Medulla oblongata (tissue), 1 donor: Measurements from ENCODE around the gene PCDHB12.
"Not testable (repeated sequence)": the region's sequence is repeated elsewhere in the genome, so short reads cannot be mapped to it uniquely, and the experiment has no call there.

Experiments used
- DNase-seq: peaks from one replicate; pipeline ENCODE4 v3.0.0-alpha.2; 2015; ENCODE audit errors: extremely low spot score

PCDHB12 gene

GRCh38 chr5:141208478-141208877, at the start of gene PCDHB12:
PCDHB12 (plus strand) TSS chr5:141208719; CDS start chr5:141208908, 189 bp downstream.
- peak; percentile 14 for DNase-seq

- peak; percentile 62 for DNase-seq
These were observed 35.9 kb upstream of the PCDHB12 start, which contains the start of gene PCDHB7 for GRCh38 chr5:141172381-141173204. PCDHB7 (plus strand) TSS chr5:141172644; CDS start chr5:141172836, 192 bp downstream.

- not testable (repeated sequence) for DNase-seq
These were observed 34.0 kb upstream of the PCDHB12 start for GRCh38 chr5:141174291-141175104.

DNA sequence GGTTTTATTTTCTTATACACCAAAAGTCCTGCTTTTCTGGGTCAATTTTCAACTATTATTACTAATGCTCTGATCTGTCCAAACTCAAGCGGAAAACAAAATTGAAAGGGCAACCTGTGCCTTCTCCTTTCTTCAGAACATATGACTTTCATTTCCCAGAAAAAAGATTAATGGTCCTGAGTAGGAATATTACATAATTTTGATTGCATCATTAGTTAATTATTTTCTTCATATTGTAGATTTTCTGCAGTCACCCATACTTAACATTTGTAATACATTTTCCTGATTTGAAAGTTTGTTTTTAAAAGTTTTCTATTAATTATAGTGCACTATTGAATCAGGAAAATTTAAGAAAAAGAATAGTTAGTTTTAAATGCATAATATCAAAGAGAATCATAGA, 32.6 kb upstream of the PCDHB12 start:
- DNase-seq: no peak

DNA sequence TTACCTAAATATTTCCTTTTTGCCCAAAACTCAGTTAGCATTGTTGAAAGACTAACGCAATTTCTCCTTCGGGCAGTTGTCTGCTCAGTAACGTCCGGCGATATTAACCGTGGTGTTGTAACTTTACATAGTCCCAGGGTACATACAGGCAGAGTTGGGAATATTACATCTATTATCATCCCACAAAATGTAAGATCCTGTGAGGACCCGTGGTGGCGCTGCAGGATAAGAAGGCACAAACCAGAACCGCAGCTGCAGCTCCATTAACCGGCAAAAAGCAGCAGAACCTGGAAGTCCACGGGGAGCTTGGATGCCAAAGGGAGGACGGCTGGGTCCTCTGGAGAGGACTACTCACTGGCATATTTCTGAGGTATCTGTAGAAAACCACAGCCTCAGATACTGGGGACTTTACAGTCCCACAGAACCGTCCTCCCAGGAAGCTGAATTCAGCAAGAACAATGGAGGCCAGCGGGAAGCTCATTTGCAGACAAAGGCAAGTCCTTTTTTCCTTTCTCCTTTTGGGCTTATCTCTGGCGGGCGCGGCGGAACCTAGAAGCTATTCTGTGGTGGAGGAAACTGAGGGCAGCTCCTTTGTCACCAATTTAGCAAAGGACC, 30.8 kb upstream of the PCDHB12 start, which contains the start of gene PCDHB8:
Gene PCDHB8 (plus strand): TSS at position 214 of the 615 bp plus-strand sequence. CDS start 245 bp downstream, at position 459.
- DNase-seq: not testable (repeated sequence)

DNA sequence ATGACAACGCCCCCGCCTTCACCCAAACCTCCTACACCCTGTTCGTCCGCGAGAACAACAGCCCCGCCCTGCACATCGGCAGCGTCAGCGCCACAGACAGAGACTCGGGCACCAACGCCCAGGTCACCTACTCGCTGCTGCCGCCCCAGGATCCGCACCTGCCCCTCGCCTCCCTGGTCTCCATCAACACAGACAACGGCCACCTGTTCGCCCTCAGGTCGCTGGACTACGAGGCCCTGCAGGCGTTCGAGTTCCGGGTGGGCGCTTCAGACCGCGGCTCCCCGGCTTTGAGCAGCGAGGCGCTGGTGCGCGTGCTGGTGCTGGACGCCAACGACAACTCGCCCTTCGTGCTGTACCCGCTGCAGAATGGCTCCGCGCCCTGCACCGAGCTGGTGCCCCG, 29.1 kb upstream of the PCDHB12 start:
- not testable (repeated sequence) for DNase-seq

DNA sequence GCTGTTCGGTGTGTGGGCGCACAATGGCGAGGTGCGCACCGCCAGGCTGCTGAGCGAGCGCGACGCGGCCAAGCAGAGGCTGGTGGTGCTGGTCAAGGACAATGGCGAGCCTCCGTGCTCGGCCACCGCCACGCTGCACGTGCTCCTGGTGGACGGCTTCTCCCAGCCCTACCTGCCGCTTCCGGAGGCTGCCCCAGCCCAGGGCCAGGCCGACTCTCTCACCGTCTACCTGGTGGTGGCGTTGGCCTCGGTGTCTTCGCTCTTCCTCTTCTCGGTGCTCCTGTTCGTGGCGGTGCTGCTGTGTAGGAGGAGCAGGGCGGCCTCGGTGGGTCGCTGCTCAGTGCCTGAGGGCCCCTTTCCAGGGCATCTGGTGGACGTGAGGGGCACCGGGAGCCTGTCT, 28.6 kb upstream of the PCDHB12 start:
- not testable (repeated sequence) for DNase-seq

DNA sequence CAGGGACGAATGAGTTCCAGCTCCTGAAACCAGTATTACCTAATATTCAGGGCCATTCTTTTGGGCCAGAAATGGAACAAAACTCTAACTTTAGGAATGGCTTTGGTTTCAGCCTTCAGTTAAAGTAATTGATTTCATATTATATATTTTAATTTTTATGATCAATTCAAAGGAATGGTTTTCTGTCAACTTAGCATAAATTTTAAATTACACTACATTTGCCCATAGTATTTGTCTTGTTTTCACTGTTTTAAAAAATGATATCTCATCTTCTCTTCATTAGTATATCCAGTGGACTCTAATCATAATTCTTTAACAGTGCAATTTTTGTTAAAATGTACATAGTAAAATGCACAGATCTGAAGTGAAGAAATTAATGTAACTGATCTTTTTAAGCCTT, 28.2 kb upstream of the PCDHB12 start:
- DNase-seq: no peak

GRCh38 chr5:141182248-141182647, 26.3 kb upstream of the PCDHB12 start, which contains the start of gene PCDHB16:
PCDHB16 (plus strand) TSS chr5:141182387; CDS start chr5:141182560, 173 bp downstream.
- DNase-seq: peak; percentile 54

DNA sequence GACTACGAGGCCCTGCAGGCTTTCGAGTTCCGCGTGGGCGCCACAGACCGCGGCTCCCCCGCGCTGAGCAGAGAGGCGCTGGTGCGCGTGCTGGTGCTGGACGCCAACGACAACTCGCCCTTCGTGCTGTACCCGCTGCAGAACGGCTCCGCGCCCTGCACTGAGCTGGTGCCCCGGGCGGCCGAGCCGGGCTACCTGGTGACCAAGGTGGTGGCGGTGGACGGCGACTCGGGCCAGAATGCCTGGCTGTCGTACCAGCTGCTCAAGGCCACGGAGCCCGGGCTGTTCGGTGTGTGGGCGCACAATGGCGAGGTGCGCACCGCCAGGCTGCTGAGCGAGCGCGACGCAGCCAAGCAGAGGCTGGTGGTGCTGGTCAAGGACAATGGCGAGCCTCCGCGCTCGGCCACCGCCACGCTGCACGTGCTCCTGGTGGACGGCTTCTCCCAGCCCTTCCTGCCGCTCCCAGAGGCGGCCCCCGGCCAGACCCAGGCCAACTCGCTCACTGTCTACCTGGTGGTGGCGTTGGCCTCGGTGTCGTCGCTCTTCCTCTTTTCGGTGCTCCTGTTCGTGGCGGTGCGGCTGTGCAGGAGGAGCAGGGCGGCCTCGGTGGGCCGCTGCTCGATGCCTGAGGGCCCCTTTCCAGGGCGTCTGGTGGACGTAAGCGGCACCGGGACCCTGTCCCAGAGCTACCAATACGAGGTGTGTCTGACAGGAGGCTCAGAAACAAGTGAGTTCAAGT, 24.2 kb upstream of the PCDHB12 start:
- not testable (repeated sequence) for DNase-seq

GRCh38 chr5:141186897-141187512, 21.5 kb upstream of the PCDHB12 start, which contains the start of gene PCDHB9:
PCDHB9 (plus strand) TSS chr5:141187161; CDS start chr5:141187319, 158 bp downstream.
- peak; percentile 18 for DNase-seq

DNA sequence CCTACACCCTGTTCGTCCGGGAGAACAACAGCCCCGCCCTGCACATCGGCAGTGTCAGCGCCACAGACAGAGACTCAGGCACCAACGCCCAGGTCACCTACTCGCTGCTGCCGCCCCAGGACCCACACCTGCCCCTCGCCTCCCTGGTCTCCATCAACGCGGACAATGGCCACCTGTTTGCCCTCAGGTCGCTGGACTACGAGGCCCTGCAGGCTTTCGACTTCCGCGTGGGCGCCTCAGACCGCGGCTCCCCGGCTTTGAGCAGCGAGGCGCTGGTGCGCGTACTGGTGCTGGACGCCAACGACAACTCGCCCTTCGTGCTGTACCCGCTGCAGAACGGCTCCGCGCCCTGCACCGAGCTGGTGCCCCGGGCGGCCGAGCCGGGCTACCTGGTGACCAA, 19.8 kb upstream of the PCDHB12 start:
- not testable (repeated sequence) for DNase-seq

DNA sequence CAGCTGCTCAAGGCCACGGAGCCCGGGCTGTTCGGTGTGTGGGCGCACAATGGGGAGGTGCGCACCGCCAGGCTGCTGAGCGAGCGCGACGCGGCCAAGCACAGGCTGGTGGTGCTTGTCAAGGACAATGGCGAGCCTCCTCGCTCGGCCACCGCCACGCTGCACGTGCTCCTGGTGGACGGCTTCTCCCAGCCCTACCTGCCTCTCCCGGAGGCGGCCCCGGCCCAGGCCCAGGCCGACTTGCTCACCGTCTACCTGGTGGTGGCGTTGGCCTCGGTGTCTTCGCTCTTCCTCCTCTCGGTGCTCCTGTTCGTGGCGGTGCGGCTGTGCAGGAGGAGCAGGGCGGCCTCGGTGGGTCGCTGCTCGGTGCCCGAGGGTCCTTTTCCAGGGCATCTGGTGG, 19.4 kb upstream of the PCDHB12 start:
- DNase-seq: not testable (repeated sequence)

- DNase-seq: peak; percentile 40
These were observed 16.3 kb upstream of the PCDHB12 start, which contains the start of gene PCDHB10 for GRCh38 chr5:141192110-141192725. PCDHB10 (plus strand) TSS chr5:141192353; CDS start chr5:141192553, 200 bp downstream.

DNA sequence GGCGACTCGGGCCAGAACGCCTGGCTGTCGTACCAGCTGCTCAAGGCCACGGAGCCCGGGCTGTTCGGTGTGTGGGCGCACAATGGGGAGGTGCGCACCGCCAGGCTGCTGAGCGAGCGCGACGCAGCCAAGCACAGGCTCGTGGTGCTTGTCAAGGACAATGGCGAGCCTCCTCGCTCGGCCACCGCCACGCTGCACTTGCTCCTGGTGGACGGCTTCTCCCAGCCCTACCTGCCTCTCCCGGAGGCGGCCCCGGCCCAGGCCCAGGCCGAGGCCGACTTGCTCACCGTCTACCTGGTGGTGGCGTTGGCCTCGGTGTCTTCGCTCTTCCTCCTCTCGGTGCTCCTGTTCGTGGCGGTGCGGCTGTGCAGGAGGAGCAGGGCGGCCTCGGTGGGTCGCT, 14.2 kb upstream of the PCDHB12 start:
- not testable (repeated sequence) for DNase-seq

- no peak for DNase-seq
These were observed 12.2 kb upstream of the PCDHB12 start for GRCh38 chr5:141196363-141196762.

DNA sequence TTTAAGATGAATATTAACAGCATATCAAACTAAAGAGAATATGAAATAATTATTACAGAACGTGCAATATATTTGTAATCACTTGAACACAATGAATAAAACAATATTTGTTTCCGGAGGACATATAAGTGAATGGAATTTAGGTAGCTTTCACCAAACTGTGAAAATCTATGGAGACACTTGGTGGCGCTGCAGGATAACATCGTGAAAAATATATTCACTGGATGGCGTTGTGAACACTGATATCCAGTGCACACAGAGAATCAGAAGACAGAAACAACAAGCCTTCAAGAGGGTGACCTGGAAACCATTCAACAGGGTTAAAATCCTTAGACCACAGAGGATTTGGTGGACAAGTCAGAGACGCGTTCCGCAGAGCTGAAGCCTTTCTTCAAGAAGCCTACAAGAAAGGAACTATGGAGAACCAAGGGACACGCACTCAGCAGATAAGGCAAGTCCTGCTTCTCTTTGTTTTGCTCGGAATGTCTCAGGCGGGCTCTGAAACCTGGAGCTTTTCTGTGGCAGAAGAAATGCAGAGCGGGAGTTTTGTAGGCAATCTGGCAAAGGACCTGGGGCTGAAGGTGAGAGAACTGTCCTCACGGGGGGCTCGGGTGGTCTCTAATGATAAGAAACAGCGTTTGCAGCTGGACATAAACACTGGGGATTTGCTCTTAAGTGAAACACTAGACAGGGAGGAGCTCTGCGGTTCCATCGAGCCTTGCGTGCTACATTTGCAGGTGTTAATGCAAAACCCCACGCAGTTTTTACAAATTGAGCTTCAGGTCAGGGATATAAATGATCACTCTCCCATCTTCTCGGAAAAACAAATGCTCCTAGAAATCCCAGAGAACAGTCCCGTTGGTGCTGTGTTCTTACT, 8.9 kb upstream of the PCDHB12 start, which contains the start of gene PCDHB11:
Gene PCDHB11 (plus strand): TSS at position 269 of the 877 bp plus-strand sequence. CDS start 148 bp downstream, at position 417.
- no peak for DNase-seq

- not testable (repeated sequence) for DNase-seq
These were observed 7.4 kb upstream of the PCDHB12 start for GRCh38 chr5:141201126-141201525.

GRCh38 chr5:141201646-141202045, 6.9 kb upstream of the PCDHB12 start:
- DNase-seq: not testable (repeated sequence)
